Measurements from ENCODE around the gene HMG20A.
"Not testable (repeated sequence)": the region's sequence is repeated elsewhere in the genome, so short reads cannot be mapped to it uniquely, and the experiment has no call there.

Gene HMG20A

GRCh38 chr15:77409259-77410156, 11.2 kb upstream of the HMG20A start:
- no peak for DNase-seq

GRCh38 chr15:77410157-77410500, 10.6 kb upstream of the HMG20A start:
- DNase-seq = not testable (repeated sequence)

GRCh38 chr15:77410701-77411618, 9.7 kb upstream of the HMG20A start:
- DNase-seq = peak; percentile 16

GRCh38 chr15:77411619-77411976, 9.1 kb upstream of the HMG20A start:
- no peak for DNase-seq

GRCh38 chr15:77412972-77413698, 7.6 kb upstream of the HMG20A start:
- no peak for DNase-seq

- DNase-seq = no peak
These were observed 6.9 kb upstream of the HMG20A start for GRCh38 chr15:77413699-77414349.

GRCh38 chr15:77414789-77415442, 5.8 kb upstream of the HMG20A start:
- no peak for DNase-seq

GRCh38 chr15:77415450-77416147, 5.1 kb upstream of the HMG20A start:
- no peak for DNase-seq

- DNase-seq = no peak
These were observed 4.6 kb upstream of the HMG20A start for GRCh38 chr15:77416148-77416455.

- no peak for DNase-seq
These were observed 3.7 kb upstream of the HMG20A start for GRCh38 chr15:77416954-77417353.

- DNase-seq = no peak
These were observed 3.1 kb upstream of the HMG20A start for GRCh38 chr15:77417602-77418001.

- no peak for DNase-seq
These were observed 2.2 kb upstream of the HMG20A start for GRCh38 chr15:77418391-77418965.

GRCh38 chr15:77418966-77419835, 1.5 kb upstream of the HMG20A start:
- no peak for DNase-seq

- peak; percentile 85 for DNase-seq
These were observed 665 bp upstream of the HMG20A start, which contains the start of gene PEAK1 for GRCh38 chr15:77419836-77420609. PEAK1 (minus strand) TSS chr15:77420104; CDS start chr15:77181926, 238,178 bp downstream.

GRCh38 chr15:77421370-77421700, 647 bp downstream of the HMG20A start:
- DNase-seq = no peak

GRCh38 chr15:77425104-77425503, 4.4 kb downstream of the HMG20A start:
- no peak for DNase-seq

GRCh38 chr15:77426377-77426776, 5.7 kb downstream of the HMG20A start:
- DNase-seq = no peak

- no peak for DNase-seq
These were observed 6.2 kb downstream of the HMG20A start for GRCh38 chr15:77426871-77427270.

GRCh38 chr15:77430213-77430612, 9.5 kb downstream of the HMG20A start:
- no peak for DNase-seq
